HepG2 (cell line): ENCODE measurements around the gene MCM3. TPM values are rescaled to one million over a fixed set of nuclear protein-coding genes. Genes with fewer than 3 reads are reported as not detected.

Source experiments
- ATAC-seq: fragments of 200-7000 bp; cut with Tn5 transposase; 3 replicates; pipeline ENCODE4 v1.9.1; 2020; ENCODE audit warnings: mild to moderate bottlenecking, moderate library complexity
- BruUV-seq: library from RNA; stranded (reverse); fragments of 400-500 nt; replicated peaks from 2 replicates; lab custom pipeline; 2021; lab: Mats Ljungman, UMichigan
- CTCF ChIA-PET: fragments of 300-600 bp; formaldehyde crosslinking; extraction: SDS; loops from one replicate; lab custom pipeline; 2021; ENCODE audit warnings: low total read pairs, inconsistent platforms, low intra/inter-chr PET ratio; lab: Yijun Ruan, JAX
- POLR2A ChIA-PET: fragments of 350-600 bp; sonication (Branson Sonifier 250); formaldehyde crosslinking; loops from one replicate; lab custom pipeline; 2020; ENCODE audit warnings: antibody characterized with exemption, inconsistent platforms; lab: Yijun Ruan, JAX
- DNase-seq: peaks from one replicate; pipeline ENCODE4 v3.0.0-alpha.2; 2015; ENCODE audit warnings: low spot score
- FAIRE-seq: peaks from 3 replicates; lab custom pipeline; 2011; peaks lifted over from hg19 to GRCh38; lab: Jason Lieb, UNC
- H2AFZ ChIP-seq: one replicate; pipeline ENCODE4 v1.6.1; 2011; ENCODE audit warnings: low read length, inconsistent platforms
- H3K27ac ChIP-seq: fragments of 300-600 bp; 3 replicates; pipeline ENCODE4 v1.8.0; 2011; ENCODE audit warnings: mixed run types, mild to moderate bottlenecking, mixed read lengths, low read length, inconsistent platforms; ENCODE audit not compliant: insufficient read depth; ENCODE audit errors: extremely low read length
- H3K27me3 ChIP-seq, 2 experiments: fragments of 200-600 bp in 1 of 2; 2 replicates in 1 of 2; 3 replicates in 1 of 2; pipeline versions ENCODE4 v1.6.0 to v1.8.0; 2011; ENCODE audit warnings: low read length in 2 of 2, mild to moderate bottlenecking in 2 of 2, moderate library complexity in 2 of 2, inconsistent platforms in 1 of 2; ENCODE audit not compliant: insufficient read depth in 2 of 2, control insufficient read depth in 1 of 2
- H3K36me3 ChIP-seq, 2 experiments: fragments of 200-600 bp in 1 of 2; replicated peaks in 1 of 2; 2 replicates in 1 of 2; 3 replicates in 1 of 2; pipeline versions ENCODE4 v1.5.1 to v1.8.0; 2011; ENCODE audit warnings: low read length in 2 of 2, inconsistent platforms in 1 of 2; ENCODE audit not compliant: insufficient read depth in 2 of 2, control insufficient read depth in 1 of 2
- H3K4me1 ChIP-seq: 2 replicates; pipeline ENCODE4 v1.5.1; 2012; ENCODE audit warnings: low read length, inconsistent platforms; ENCODE audit not compliant: insufficient read depth
- H3K4me2 ChIP-seq: 2 replicates; pipeline ENCODE4 v1.6.0; 2011; ENCODE audit warnings: low read depth, low read length, inconsistent platforms
- H3K4me3 ChIP-seq, 3 experiments: fragments of 200-600 bp in 1 of 3; sonication (generic), shearing (Covaris generic) in 1 of 3; replicated peaks in 1 of 3; 2 replicates each; pipeline ENCODE4 v1.5.1; 2011 to 2016; ENCODE audit warnings: low read length in 3 of 3, inconsistent platforms in 2 of 3, low read depth in 2 of 3, mild to moderate bottlenecking in 2 of 3, control low read depth in 1 of 3, mixed read lengths in 1 of 3; ENCODE audit not compliant: insufficient read depth in 1 of 3
- H3K79me2 ChIP-seq: one replicate; pipeline ENCODE4 v1.6.1; 2011; ENCODE audit warnings: low read length, inconsistent platforms; ENCODE audit not compliant: insufficient read depth
- H3K9ac ChIP-seq: 2 replicates; pipeline ENCODE4 v1.6.0; 2011; ENCODE audit warnings: mild to moderate bottlenecking, low read depth, low read length, inconsistent platforms; ENCODE audit not compliant: insufficient read depth
- H3K9me3 ChIP-seq: 2 replicates; pipeline ENCODE4 v1.5.1; 2012; ENCODE audit warnings: mild to moderate bottlenecking, low read length
- H4K20me1 ChIP-seq: 2 replicates; pipeline ENCODE4 v1.6.0; 2011; ENCODE audit warnings: inconsistent platforms, mild to moderate bottlenecking, low read length, moderate library complexity; ENCODE audit not compliant: insufficient read depth
- FOXO4 ChIP-seq: sonication (generic); formaldehyde crosslinking; conservative IDR thresholded peaks from 2 replicates; pipeline ENCODE4 v1.8.1; 2023; ENCODE audit warnings: missing genetic modification reagents
- MAFK ChIP-seq, 2 experiments: IDR thresholded peaks in 1 of 2; conservative IDR thresholded peaks in 1 of 2; 2 replicates each; pipeline ENCODE4 v1.6.1; 2011; ENCODE audit warnings: improper control_type of control experiment in 2 of 2, low read length in 2 of 2
- RBM39 ChIP-seq: fragments of 200-400 bp; formaldehyde crosslinking; IDR thresholded peaks from one replicate; pipeline ENCODE4 v1.6.1; 2018; ENCODE audit warnings: antibody characterized with exemption, mild to moderate bottlenecking, low read depth, low read length; ENCODE audit not compliant: poor library complexity, severe bottlenecking
- WGBS: methylation state at CpG from one replicate; pipeline ENCODE4 v1.1.6; 2017; ENCODE audit warnings: low lambda C conversion rate; 5-methylcytosine and 5-hydroxymethylcytosine counted together
- in situ Hi-C: cut with HindIII; loops from 2 replicates; pipeline ENCODE4 v1.10.0; 2017; ENCODE audit warnings: low pct_unique_long_range_greater_than_20kb; ENCODE audit not compliant: extremely low pct_ligation_motif_present
- intact Hi-C: fragments of 100-400 bp; cut with micrococcal nuclease; formaldehyde crosslinking; loops from one replicate; pipeline ENCODE4 v1.10.0; 2022; ENCODE audit not compliant: unreplicated experiment
- polyA plus RNA-seq, 8 experiments: library from polyadenylated mRNA; depleted of rRNA in 3 of 8; stranded (reverse) in 7 of 8; unstranded in 1 of 8; fragments of >200 nt; fragmentation: Illumina TruSeq in 4 of 8; extraction: Trizol in 4 of 8; gene quantifications; 2 replicates each; pipeline versions ENCODE4 v1.2.1 to v1.2.3, GENCODE V29; 2011 to 2016; ENCODE audit warnings: low read depth in 4 of 8, missing spikeins in 1 of 8, mixed read lengths in 1 of 8; ENCODE audit not compliant: insufficient read depth in 1 of 8
- total RNA-seq, 5 experiments: library from RNA; depleted of rRNA; stranded (reverse); fragments of >200 nt; fragmentation: Illumina TruSeq; extraction: Trizol; gene quantifications; 2 replicates each; pipeline ENCODE4 v1.2.3, GENCODE V29; 2016; ENCODE audit warnings: low read depth in 1 of 5
- TF ChIP-seq, protein P1 (sequence below), 2 experiments: IDR thresholded peaks; 2 replicates each; pipeline ENCODE4 v1.6.1; 2011 to 2012; ENCODE audit warnings: low read length in 2 of 2, borderline replicate concordance in 1 of 2, low read depth in 1 of 2, mild to moderate bottlenecking in 1 of 2, moderate library complexity in 1 of 2

The MCM3 gene
- total and polyA plus RNA-seq, 2 of the 13 experiments (the other 11 are each of a cell fraction or from before 2014, with no cell fraction given): 164 to 288 TPM

DNA sequence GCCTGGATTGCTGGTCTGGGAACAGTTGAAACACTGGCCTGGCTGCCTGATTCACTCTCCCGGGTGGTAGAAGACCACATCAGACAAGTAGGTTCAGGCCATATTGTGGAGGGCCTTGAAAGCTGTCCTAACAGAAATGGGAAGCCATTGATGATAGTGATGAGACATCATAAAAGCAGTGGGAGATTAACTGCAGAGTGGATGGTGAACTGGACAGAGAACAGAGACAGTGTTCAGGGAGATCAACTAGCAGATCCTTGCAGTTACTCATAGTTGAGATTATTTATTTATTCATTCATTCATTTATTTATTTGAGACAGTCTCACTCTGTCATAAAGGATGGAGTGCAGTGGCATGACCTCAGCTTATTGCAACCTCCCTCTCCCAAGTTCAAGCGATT, 30.2 kb upstream of the MCM3 start:
- no peaks in the 10 kb centered on the region for H3K27me3 ChIP-seq
- H3K9me3 ChIP-seq: no peaks in the 10 kb centered on the region
- no peak for FAIRE-seq
- ChIA-PET CTCF (no interaction called here), POLR2A (no interaction called here)
- H3K4me1 ChIP-seq: peaks cover 42% of the 10 kb centered on the region
- H2AFZ ChIP-seq: no peak overlapping the region
- TF ChIP-seq FOXO4 (CRISPR knock-in tag) (0 out of 2 replicates have a peak, but pooled peaks have one; percentile 78), RBM39 (no peak), MAFK (conservative IDR thresholded peaks at IDR 0.05 in 1 of 2, IDR thresholded peaks at IDR 0.05 in 1 of 2; ENCODE audit: low read length in 2 of 2) (0 out of 4 replicates have a peak, but pooled peaks of 1 of the 2 experiments have one; percentile 7)
- TF ChIP-seq, protein P1, sequence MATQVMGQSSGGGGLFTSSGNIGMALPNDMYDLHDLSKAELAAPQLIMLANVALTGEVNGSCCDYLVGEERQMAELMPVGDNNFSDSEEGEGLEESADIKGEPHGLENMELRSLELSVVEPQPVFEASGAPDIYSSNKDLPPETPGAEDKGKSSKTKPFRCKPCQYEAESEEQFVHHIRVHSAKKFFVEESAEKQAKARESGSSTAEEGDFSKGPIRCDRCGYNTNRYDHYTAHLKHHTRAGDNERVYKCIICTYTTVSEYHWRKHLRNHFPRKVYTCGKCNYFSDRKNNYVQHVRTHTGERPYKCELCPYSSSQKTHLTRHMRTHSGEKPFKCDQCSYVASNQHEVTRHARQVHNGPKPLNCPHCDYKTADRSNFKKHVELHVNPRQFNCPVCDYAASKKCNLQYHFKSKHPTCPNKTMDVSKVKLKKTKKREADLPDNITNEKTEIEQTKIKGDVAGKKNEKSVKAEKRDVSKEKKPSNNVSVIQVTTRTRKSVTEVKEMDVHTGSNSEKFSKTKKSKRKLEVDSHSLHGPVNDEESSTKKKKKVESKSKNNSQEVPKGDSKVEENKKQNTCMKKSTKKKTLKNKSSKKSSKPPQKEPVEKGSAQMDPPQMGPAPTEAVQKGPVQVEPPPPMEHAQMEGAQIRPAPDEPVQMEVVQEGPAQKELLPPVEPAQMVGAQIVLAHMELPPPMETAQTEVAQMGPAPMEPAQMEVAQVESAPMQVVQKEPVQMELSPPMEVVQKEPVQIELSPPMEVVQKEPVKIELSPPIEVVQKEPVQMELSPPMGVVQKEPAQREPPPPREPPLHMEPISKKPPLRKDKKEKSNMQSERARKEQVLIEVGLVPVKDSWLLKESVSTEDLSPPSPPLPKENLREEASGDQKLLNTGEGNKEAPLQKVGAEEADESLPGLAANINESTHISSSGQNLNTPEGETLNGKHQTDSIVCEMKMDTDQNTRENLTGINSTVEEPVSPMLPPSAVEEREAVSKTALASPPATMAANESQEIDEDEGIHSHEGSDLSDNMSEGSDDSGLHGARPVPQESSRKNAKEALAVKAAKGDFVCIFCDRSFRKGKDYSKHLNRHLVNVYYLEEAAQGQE (IDR thresholded peaks at IDR 0.05; ENCODE audit: borderline replicate concordance in 1 of 2, low read depth in 1 of 2, low read length in 2 of 2): no peak
- BruUV-seq: no TSS peak
- H3K36me3 ChIP-seq: no peaks in the 10 kb centered on the region
- H4K20me1 ChIP-seq: no peaks in the 10 kb centered on the region
- H3K4me3 ChIP-seq: no peak overlapping the region
- no peak for DNase-seq
- intact Hi-C loops: no loop called here
- no peak overlapping the region for H3K27ac ChIP-seq
- ATAC-seq: no peak
- H3K4me2 ChIP-seq: no peak overlapping the region
- 95% methylated on average over 2 of the region's 2 CpGs for WGBS
- H3K79me2 ChIP-seq: no peaks in the 10 kb centered on the region
- H3K9ac ChIP-seq: no peak overlapping the region
- in situ Hi-C loops: no loop called here
